ENCODE measurements around the gene COLEC12.

DNA sequence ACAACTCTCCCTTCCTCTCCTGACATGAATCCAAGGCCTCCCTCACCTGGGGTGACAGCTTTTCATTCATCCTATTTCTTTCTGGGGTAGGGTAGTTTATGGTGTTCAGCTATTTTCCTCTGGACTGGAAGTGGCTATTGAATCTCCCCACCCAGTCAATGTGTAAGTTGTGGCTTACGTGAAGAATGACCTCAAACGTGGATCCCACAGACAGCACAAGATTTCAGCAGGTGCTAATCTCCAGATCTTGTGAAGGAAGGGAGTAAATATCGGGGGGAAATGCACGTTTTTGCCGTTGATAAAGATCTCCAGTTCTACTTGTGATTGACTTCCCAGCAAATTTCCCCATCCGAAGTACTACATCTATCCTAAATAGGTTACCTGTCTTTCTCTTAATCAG, 161.3 kb downstream of the COLEC12 start:
- TF ChIP-seq, protein P1, sequence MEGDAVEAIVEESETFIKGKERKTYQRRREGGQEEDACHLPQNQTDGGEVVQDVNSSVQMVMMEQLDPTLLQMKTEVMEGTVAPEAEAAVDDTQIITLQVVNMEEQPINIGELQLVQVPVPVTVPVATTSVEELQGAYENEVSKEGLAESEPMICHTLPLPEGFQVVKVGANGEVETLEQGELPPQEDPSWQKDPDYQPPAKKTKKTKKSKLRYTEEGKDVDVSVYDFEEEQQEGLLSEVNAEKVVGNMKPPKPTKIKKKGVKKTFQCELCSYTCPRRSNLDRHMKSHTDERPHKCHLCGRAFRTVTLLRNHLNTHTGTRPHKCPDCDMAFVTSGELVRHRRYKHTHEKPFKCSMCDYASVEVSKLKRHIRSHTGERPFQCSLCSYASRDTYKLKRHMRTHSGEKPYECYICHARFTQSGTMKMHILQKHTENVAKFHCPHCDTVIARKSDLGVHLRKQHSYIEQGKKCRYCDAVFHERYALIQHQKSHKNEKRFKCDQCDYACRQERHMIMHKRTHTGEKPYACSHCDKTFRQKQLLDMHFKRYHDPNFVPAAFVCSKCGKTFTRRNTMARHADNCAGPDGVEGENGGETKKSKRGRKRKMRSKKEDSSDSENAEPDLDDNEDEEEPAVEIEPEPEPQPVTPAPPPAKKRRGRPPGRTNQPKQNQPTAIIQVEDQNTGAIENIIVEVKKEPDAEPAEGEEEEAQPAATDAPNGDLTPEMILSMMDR (IDR thresholded peaks at IDR 0.05; ENCODE audit: extremely low read depth in 1 of 2, insufficient read depth in 1 of 2, low read depth in 1 of 2, low read length in 2 of 2): no peak
- TF ChIP-seq POLR2AphosphoS5 (IDR thresholded peaks at IDR 0.05; ENCODE audit: insufficient read depth, low read depth, low read length): no peak
- TF ChIP-seq POLR2A (IDR thresholded peaks at IDR 0.05; ENCODE audit: low read depth, low read length): no peak
- TF ChIP-seq JUN (IDR thresholded peaks at IDR 0.05; ENCODE audit: borderline replicate concordance, insufficient read depth, insufficient read length, low read depth): no peak
- TF ChIP-seq MYC (IDR thresholded peaks at IDR 0.05; ENCODE audit: low read depth, low read length): no peak
- no peak for TF ChIP-seq EZH2 (IDR thresholded peaks at IDR 0.05; ENCODE audit: borderline replicate concordance, low read depth, low read length, severe bottlenecking)
- no peak for TF ChIP-seq MAX (IDR thresholded peaks at IDR 0.05; ENCODE audit: insufficient read depth, insufficient read length)
- TF ChIP-seq GATA2 (IDR thresholded peaks at IDR 0.05; ENCODE audit: insufficient read depth, insufficient read length, low read depth, low read length): no peak
- TF ChIP-seq FOS (IDR thresholded peaks at IDR 0.05; ENCODE audit: borderline replicate concordance, insufficient read depth, low read length): no peak
